DMS53 treated with DMSO at 0.1 percent for 48 hours (cell line): ENCODE measurements around the gene SNPH.
"Not testable (repeated sequence)": the region's sequence is repeated elsewhere in the genome, so short reads cannot be mapped to it uniquely, and the experiment has no call there.

ENCODE experiments used
- DNase-seq: peaks from one replicate; lab custom pipeline; 2025; ENCODE audit not compliant: unreplicated experiment; lab: John Stamatoyannopoulos, UW

Gene SNPH

GRCh38 chr20:1266167-1266973 is at the start of gene SNPH:
Gene SNPH (plus strand): TSS chr20:1266294. CDS start chr20:1296240, 29,946 bp downstream.
- DNase-seq, result no peak

- not testable (repeated sequence) for DNase-seq
Measured at GRCh38 chr20:1216527-1217427, 49.3 kb upstream of the SNPH start.

- not testable (repeated sequence) for DNase-seq
Measured at GRCh38 chr20:1222750-1223149, 43.3 kb upstream of the SNPH start.

GRCh38 chr20:1224205-1224890 is 41.7 kb upstream of the SNPH start:
- no peak for DNase-seq

- peak; percentile 35 for DNase-seq
Measured at GRCh38 chr20:1225263-1225782, 40.8 kb upstream of the SNPH start.

GRCh38 chr20:1225783-1226654 is 40.1 kb upstream of the SNPH start, which contains the start of gene RAD21L1:
Gene RAD21L1 (plus strand): TSS chr20:1226044. CDS start chr20:1228454, 2,410 bp downstream.
- peak; percentile 35 for DNase-seq

- DNase-seq, result no peak
Measured at GRCh38 chr20:1229541-1229940, 36.6 kb upstream of the SNPH start.

- DNase-seq, result no peak
Measured at GRCh38 chr20:1232286-1233111, 33.6 kb upstream of the SNPH start.

- no peak for DNase-seq
Measured at GRCh38 chr20:1240549-1240948, 25.5 kb upstream of the SNPH start.

- DNase-seq, result no peak
Measured at GRCh38 chr20:1241456-1241855, 24.6 kb upstream of the SNPH start.

- DNase-seq, result no peak
Measured at GRCh38 chr20:1242099-1242498, 24.0 kb upstream of the SNPH start.

GRCh38 chr20:1242530-1242929 is 23.6 kb upstream of the SNPH start:
- DNase-seq, result no peak

- no peak for DNase-seq
Measured at GRCh38 chr20:1245578-1245977, 20.5 kb upstream of the SNPH start.

- DNase-seq, result no peak
Measured at GRCh38 chr20:1247689-1248088, 18.4 kb upstream of the SNPH start.

GRCh38 chr20:1250282-1250681 is 15.8 kb upstream of the SNPH start:
- DNase-seq, result not testable (repeated sequence)

GRCh38 chr20:1252416-1252815 is 13.7 kb upstream of the SNPH start:
- DNase-seq, result no peak

GRCh38 chr20:1254254-1254653 is 11.8 kb upstream of the SNPH start:
- no peak for DNase-seq

GRCh38 chr20:1255675-1256074 is 10.4 kb upstream of the SNPH start:
- DNase-seq, result no peak

GRCh38 chr20:1263853-1264252 is 2.2 kb upstream of the SNPH start:
- no peak for DNase-seq
